ENCODE data around the gene PGBD2. TPM values are rescaled to one million over a fixed set of nuclear protein-coding genes. Genes with fewer than 3 reads are reported as not detected.
"Not testable (repeated sequence)": the region's sequence is repeated elsewhere in the genome, so short reads cannot be mapped to it uniquely, and the experiment has no call there.

Gene PGBD2
- total RNA-seq, 1 donor from 2014 or later: 16.6 TPM

GRCh38 chr1:248884632-248885295, 21.3 kb upstream of the PGBD2 start:
- DNase-seq (ENCODE audit: low spot score, unreplicated experiment): no peak

GRCh38 chr1:248885646-248886045, 20.4 kb upstream of the PGBD2 start:
- Mint-ChIP-seq H3K9me3 (ENCODE audit: low read depth) (no peaks in the 10 kb centered on the region), H3K27me3 (no peaks in the 10 kb centered on the region), H3K4me3 (ENCODE audit: low read depth) (no peak overlapping the region), H3K4me1 (ENCODE audit: low read depth) (peaks cover 15% of the 10 kb centered on the region), H3K27ac (no peak overlapping the region), H3K36me3 (ENCODE audit: insufficient read depth) (no peaks in the 10 kb centered on the region)
- no peak for DNase-seq (ENCODE audit: low spot score, unreplicated experiment)
- no peak for TF ChIP-seq CTCF (IDR thresholded peaks at IDR 0.05; ENCODE audit: unreplicated experiment)

More at GRCh38 chr1:248884632-248885295, 21.3 kb upstream of the PGBD2 start:
- H3K9me3 Mint-ChIP-seq (ENCODE audit: low read depth): no peaks in the 10 kb centered on the region
- no peak overlapping the region for H3K27ac Mint-ChIP-seq
- peak; percentile 13 for TF ChIP-seq CTCF (IDR thresholded peaks at IDR 0.05; ENCODE audit: unreplicated experiment)
- H3K36me3 Mint-ChIP-seq (ENCODE audit: insufficient read depth): no peaks in the 10 kb centered on the region
- peaks cover 15% of the 10 kb centered on the region for H3K4me1 Mint-ChIP-seq (ENCODE audit: low read depth)
- no peak overlapping the region for H3K4me3 Mint-ChIP-seq (ENCODE audit: low read depth)
- H3K27me3 Mint-ChIP-seq: no peaks in the 10 kb centered on the region

- Mint-ChIP-seq H3K4me3 (ENCODE audit: low read depth) (no peak overlapping the region), H3K36me3 (ENCODE audit: insufficient read depth) (no peaks in the 10 kb centered on the region), H3K27me3 (no peaks in the 10 kb centered on the region), H3K9me3 (ENCODE audit: low read depth) (no peaks in the 10 kb centered on the region), H3K27ac (no peak overlapping the region), H3K4me1 (ENCODE audit: low read depth) (peaks cover 15% of the 10 kb centered on the region)
- DNase-seq (ENCODE audit: low spot score, unreplicated experiment): no peak
- no peak for TF ChIP-seq CTCF (IDR thresholded peaks at IDR 0.05; ENCODE audit: unreplicated experiment)
Measured at GRCh38 chr1:248886237-248886895, 19.7 kb upstream of the PGBD2 start.

GRCh38 chr1:248889914-248890243, 16.2 kb upstream of the PGBD2 start:
- H3K9me3 Mint-ChIP-seq (ENCODE audit: low read depth); H3K27ac Mint-ChIP-seq; DNase-seq (ENCODE audit: low spot score, unreplicated experiment); H3K4me3 Mint-ChIP-seq (ENCODE audit: low read depth); H3K36me3 Mint-ChIP-seq (ENCODE audit: insufficient read depth); H3K27me3 Mint-ChIP-seq: not testable (repeated sequence)
- peaks cover 22% of the 10 kb centered on the region for H3K4me1 Mint-ChIP-seq (ENCODE audit: low read depth)

GRCh38 chr1:248890549-248891498, 15.2 kb upstream of the PGBD2 start:
- Mint-ChIP-seq H3K27ac (no peak overlapping the region), H3K27me3 (no peaks in the 10 kb centered on the region), H3K4me1 (ENCODE audit: low read depth) (peaks cover 21% of the 10 kb centered on the region), H3K36me3 (ENCODE audit: insufficient read depth) (no peaks in the 10 kb centered on the region), H3K4me3 (ENCODE audit: low read depth) (no peak overlapping the region), H3K9me3 (ENCODE audit: low read depth) (no peaks in the 10 kb centered on the region)
- no peak for TF ChIP-seq CTCF (IDR thresholded peaks at IDR 0.05; ENCODE audit: unreplicated experiment)
- DNase-seq (ENCODE audit: low spot score, unreplicated experiment): no peak

Data from progenitor cell of endocrine pancreas (in vitro differentiated cells).